GM18505 (cell line): ENCODE data around the gene SERPINH1.

ENCODE experiments used
- ATAC-seq: cut with Tn5 transposase; IDR thresholded peaks from one replicate; pipeline ENCODE4 v1.9.1; 2021; ENCODE audit not compliant: unreplicated experiment
- POLR2A ChIP-seq: IDR thresholded peaks from 4 replicates; pipeline ENCODE4 v1.6.1; 2011; ENCODE audit warnings: borderline replicate concordance; ENCODE audit not compliant: insufficient read depth, insufficient read length; ENCODE audit errors: extremely low read depth

SERPINH1 gene

DNA sequence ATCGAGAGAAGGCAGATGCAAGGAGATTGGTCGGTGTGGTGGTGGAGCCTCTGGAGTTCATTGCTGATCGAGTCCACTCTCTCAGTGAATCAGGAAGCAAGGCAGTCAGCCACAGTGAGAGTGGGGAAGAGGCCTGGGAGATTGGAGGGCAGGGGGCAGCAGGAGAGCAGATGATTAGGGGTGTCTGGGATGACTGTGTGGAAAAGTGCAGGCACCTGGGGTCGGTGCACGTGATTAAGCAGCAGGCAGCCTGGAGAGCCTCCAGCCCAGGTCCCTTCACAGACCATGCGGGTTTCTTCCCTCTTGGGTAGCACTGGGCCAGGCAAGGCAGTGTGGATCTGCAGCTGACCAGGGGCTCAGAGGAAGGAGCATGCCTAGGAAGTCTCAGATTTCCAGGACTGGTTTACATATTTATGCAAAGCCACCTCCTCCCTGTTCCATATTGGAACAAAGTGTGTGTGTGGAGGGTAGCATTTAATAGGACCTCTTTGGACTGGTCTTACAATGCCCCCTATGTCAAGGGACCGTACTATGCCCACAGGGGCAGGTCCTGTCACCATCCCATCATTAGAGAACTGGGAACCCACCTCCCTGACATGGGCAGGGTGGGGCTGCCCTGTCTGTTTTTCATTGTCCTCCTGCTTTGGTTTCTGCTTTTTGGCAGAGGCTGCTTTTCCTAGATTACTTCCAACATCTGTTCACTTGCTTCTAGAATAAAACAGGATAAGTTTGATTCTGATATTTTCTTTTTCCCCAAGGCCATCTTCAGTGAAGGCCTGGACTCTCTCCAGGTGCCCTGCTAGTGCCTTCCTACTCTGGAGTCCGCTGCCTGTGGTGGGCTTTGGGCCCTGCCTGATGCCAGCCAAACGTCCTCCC, 22.4 kb upstream of the SERPINH1 start:
- TF ChIP-seq POLR2A, result no peak
- ATAC-seq, result no peak

GRCh38 chr11:75541193-75542087, 20.6 kb upstream of the SERPINH1 start:
- ATAC-seq, result no peak
- no peak for TF ChIP-seq POLR2A

- ATAC-seq, result no peak
- no peak for TF ChIP-seq POLR2A
These were observed 20.0 kb upstream of the SERPINH1 start for GRCh38 chr11:75542088-75542438.

DNA sequence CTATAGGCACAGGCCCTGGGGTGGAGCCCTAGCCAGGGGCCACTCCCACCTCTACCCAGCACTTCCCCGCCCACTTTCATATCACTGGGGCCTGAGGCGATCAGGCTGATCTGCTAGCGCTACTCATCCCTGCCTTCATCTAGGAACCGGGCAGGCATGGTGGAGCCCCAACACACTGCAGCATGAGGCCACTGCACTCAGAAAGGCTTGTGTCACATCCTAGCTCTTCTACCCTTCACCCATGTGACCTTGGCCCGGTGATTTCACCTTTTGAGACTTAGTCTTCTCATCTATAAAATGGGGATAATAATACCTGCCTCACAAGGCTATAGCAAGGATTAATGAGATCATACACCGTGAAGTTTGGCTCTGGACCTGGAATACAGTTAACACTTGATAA, 18.2 kb upstream of the SERPINH1 start:
- TF ChIP-seq POLR2A, result no peak
- ATAC-seq, result no peak

GRCh38 chr11:75547177-75547576, 14.9 kb upstream of the SERPINH1 start:
- no peak for TF ChIP-seq POLR2A

DNA sequence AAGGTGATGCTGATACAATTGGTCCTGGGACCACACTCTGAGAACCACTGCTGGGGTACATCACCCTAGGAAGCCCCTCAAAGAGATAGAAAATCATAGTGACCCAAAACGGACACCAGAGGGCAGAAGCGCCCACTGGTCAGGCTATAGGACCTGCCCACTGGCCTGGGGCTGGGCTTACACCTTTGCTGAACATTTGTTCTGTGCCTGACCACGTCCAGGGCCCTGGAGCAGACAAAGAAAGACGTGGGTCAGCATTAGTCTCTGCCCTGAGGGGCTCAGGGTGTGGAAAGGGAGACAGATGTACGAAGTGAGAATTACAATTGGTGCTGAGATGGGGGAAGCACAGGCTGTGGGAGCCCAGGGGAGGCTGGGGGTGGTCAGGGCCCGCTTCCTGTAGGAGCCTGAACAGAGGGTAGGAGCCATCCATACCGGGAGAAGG, 14.4 kb upstream of the SERPINH1 start:
- no peak for TF ChIP-seq POLR2A
- no peak for ATAC-seq

More at GRCh38 chr11:75547177-75547576, 14.9 kb upstream of the SERPINH1 start:
- no peak for ATAC-seq

GRCh38 chr11:75548595-75549272, 13.3 kb upstream of the SERPINH1 start:
- no peak for ATAC-seq
- no peak for TF ChIP-seq POLR2A

DNA sequence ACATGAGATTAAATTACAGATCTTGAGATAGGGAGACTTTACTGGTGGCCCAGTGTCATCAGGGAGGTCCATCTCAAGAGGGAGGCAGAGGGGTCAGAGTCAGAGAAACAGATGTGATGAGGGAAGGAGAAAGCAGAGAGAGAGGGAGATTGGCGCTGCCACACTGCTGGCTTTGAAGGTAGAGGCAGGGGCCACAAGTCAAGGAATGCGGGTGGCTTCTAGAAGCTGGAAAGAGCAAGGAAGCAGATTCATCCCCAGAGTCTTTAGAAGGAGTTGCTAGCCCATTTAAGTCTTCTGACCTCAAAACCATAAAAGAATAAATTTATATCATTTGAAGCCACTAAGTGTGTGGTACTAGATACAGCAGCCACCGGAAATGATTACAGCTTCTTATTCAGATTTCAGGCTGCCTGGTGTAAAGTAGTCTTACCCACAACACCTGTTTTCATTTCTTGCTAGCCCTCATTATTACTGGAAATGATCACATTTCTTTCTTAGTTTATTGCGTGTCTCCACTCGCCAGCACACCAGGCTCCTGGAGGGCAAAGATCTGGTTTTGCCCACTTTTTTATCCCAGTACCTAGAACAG, 12.6 kb upstream of the SERPINH1 start:
- no peak for ATAC-seq
- no peak for TF ChIP-seq POLR2A

DNA sequence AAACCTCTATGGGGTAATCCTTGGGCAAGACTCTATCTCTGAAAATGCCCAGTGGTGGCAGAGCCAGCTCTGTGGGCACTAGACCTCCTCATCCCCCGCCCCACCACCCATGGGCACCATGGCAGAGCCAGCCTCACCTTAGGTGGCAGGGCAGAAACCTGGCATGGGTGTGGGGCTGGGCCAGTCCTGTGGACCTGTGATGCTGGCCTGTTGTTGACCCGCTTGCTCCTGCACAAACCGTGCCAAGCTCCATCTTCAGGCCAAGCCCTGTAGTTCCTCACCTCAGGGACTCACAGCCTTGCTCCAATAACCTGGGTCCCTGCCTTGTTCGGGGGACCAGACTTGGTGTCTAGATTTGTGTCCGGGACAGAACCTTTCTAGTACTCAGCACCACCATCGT, 8.9 kb upstream of the SERPINH1 start:
- TF ChIP-seq POLR2A, result no peak

GRCh38 chr11:75553889-75554257, 8.2 kb upstream of the SERPINH1 start:
- ATAC-seq, result no peak

More for the DNA sequence above, 8.9 kb upstream of the SERPINH1 start:
- no peak for ATAC-seq

DNA sequence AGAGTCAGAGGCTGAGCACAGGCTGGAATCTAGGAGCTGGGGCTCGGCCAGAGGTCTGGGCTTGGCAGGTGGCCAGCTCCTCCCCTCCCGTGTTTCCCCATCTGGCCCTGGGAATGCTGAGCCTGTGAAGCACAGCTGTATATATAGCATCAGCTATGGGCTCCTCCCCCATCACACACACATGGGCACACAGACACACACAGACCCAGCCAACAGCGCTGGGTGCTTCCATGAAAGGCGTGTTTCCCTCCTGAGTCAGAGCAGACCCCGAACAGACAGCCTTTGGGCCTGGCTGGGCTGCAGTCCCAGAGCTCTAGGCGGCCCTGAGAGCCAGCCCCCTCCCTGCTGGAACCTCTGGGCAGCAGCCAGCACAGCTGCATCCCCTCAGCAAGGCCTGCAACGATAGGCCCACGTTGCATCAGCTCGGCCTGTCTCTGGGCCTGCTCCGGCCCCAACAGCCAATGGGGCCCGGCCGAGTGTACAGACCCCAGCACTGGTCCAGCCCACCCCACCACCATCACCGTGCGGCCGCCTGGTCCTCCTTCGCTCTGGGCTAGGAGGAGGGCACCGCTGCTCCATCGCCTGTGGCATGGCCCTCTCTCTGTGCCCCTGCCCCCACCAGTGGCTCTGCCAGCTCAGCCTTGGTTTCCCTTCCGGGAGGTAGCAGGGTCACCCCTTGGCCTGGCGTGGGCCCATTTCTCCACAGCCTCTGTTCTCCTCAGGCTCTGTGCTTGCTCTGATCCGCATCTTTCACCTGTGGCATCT, 7.6 kb upstream of the SERPINH1 start:
- ATAC-seq, result no peak
- TF ChIP-seq POLR2A, result no peak

More at GRCh38 chr11:75553889-75554257, 8.2 kb upstream of the SERPINH1 start:
- no peak for TF ChIP-seq POLR2A

DNA sequence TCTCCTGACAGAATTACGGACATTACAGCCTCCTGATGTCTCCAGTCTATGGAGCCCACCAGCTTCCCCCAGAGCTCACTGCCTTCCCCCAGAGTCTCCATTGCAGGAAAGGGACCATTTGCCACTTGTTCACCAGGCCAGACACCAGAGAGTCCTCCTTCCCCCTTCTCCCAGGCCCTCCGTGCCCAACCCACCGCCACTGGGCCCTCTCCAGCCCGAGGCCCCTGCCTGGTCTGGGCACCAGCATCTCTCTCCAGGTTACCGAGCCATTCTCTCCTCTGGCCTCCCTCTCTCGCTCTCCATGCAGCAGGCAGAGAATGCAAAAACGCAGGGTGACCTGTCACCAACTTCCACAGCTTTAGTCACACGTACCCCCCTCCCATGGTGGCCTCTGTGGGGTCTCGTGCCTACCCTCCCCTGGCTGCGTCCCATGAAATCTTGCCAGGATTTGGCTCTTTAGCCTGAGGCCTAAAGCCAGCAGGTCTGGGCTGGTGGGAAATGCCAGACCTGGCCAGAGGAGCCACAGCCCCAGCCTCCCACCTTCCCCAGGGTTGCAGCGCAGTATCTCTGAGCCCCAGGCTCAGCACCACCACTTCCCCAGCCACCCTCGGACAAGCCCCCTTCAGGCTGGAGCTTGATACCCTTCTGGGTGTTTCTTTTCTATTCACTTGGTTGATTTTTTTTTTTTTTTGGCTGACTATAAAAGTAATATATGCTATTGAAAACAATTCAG, 6.8 kb upstream of the SERPINH1 start:
- no peak for ATAC-seq
- TF ChIP-seq POLR2A, result no peak

DNA sequence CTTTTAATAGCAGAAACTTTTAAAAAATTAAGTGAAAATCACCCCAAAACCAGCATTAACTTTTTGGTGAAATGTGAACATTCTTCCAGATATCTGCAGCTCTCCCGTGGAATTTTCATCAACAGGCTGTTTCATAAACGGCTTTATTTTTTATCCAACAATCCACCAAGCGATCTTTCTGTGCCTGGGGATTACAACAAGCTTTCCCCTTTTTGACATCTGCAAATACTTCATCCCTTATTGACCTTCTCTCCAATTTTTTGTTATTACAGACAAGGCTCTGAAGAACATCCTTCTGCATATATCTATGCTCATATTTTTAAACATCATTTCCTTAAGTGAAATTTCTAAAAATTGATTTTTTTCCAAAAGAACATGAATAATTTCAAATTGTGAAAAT, 5.8 kb upstream of the SERPINH1 start:
- TF ChIP-seq POLR2A, result no peak
- ATAC-seq, result no peak
